Stimulated activated CD8-positive, alpha-beta memory T cell treated with anti-CD3 and anti-CD28 coated beads, Interleukin-7, amount 100 ng/mL, for 4 hours (primary cell): ENCODE results near the gene ARHGAP15.
"Not testable (repeated sequence)": the region's sequence is repeated elsewhere in the genome, so short reads cannot be mapped to it uniquely, and the experiment has no call there.

Experiments
- DNase-seq, 2 donors: peaks; one replicate each; pipeline ENCODE4 v3.0.0-alpha.2; 2020; ENCODE audit warnings: low read depth in 2 of 2

ARHGAP15 gene

GRCh38 chr2:143128681-143129580, at the start of gene ARHGAP15:
Gene ARHGAP15 (plus strand): TSS chr2:143129419.
- peak; percentile 59 to 66 for DNase-seq

GRCh38 chr2:143081616-143082015, 47.6 kb upstream of the ARHGAP15 start:
- no peak for DNase-seq

- DNase-seq = no peak
These were observed 45.6 kb upstream of the ARHGAP15 start for GRCh38 chr2:143083636-143084035.

- DNase-seq = no peak
These were observed 44.8 kb upstream of the ARHGAP15 start for GRCh38 chr2:143084462-143084861.

- no peak for DNase-seq
These were observed 44.0 kb upstream of the ARHGAP15 start for GRCh38 chr2:143085125-143085784.

- DNase-seq = no peak
These were observed 42.2 kb upstream of the ARHGAP15 start for GRCh38 chr2:143087033-143087432.

GRCh38 chr2:143088388-143088787, 40.8 kb upstream of the ARHGAP15 start:
- DNase-seq = no peak

GRCh38 chr2:143089520-143089919, 39.7 kb upstream of the ARHGAP15 start:
- DNase-seq = not testable (repeated sequence)

GRCh38 chr2:143110758-143111428, 18.3 kb upstream of the ARHGAP15 start:
- peak; percentile 23 to 49 for DNase-seq

- DNase-seq = no peak
These were observed 12.0 kb upstream of the ARHGAP15 start for GRCh38 chr2:143117225-143117624.

- DNase-seq = no peak
These were observed 8.1 kb upstream of the ARHGAP15 start for GRCh38 chr2:143121079-143121478.

- no peak for DNase-seq
These were observed 7.3 kb upstream of the ARHGAP15 start for GRCh38 chr2:143121957-143122356.

- no peak for DNase-seq
These were observed 5.3 kb upstream of the ARHGAP15 start for GRCh38 chr2:143123911-143124310.

- no peak for DNase-seq
These were observed 4.8 kb upstream of the ARHGAP15 start for GRCh38 chr2:143124445-143124844.

- DNase-seq = no peak
These were observed 3.5 kb upstream of the ARHGAP15 start for GRCh38 chr2:143125717-143126116.

GRCh38 chr2:143132355-143132754, 3.1 kb downstream of the ARHGAP15 start:
- no peak for DNase-seq

- DNase-seq = no peak
These were observed 4.6 kb downstream of the ARHGAP15 start for GRCh38 chr2:143133783-143134182.

- DNase-seq = no peak
These were observed 9.1 kb downstream of the ARHGAP15 start for GRCh38 chr2:143138292-143138691.

GRCh38 chr2:143139835-143140393, 10.7 kb downstream of the ARHGAP15 start:
- DNase-seq = no peak

GRCh38 chr2:143140864-143141661, 11.8 kb downstream of the ARHGAP15 start:
- DNase-seq = no peak

- DNase-seq = no peak
These were observed 13.4 kb downstream of the ARHGAP15 start for GRCh38 chr2:143142598-143142997.
